D721Med (cell line): Measurements from ENCODE around the gene KY.

Source experiments
- DNase-seq: peaks from one replicate; pipeline ENCODE4 v3.0.0; 2011; ENCODE audit warnings: low spot score; ENCODE audit not compliant: insufficient read length
- FAIRE-seq: peaks from 2 replicates; lab custom pipeline; 2011; peaks lifted over from hg19 to GRCh38; lab: Jason Lieb, UNC
- TF ChIP-seq, protein P1 (sequence below): IDR thresholded peaks from 2 replicates; pipeline ENCODE4 v1.5.1; 2012; ENCODE audit warnings: mild to moderate bottlenecking, control low read depth; ENCODE audit not compliant: insufficient read depth; ENCODE audit errors: missing control alignments

The KY gene

DNA sequence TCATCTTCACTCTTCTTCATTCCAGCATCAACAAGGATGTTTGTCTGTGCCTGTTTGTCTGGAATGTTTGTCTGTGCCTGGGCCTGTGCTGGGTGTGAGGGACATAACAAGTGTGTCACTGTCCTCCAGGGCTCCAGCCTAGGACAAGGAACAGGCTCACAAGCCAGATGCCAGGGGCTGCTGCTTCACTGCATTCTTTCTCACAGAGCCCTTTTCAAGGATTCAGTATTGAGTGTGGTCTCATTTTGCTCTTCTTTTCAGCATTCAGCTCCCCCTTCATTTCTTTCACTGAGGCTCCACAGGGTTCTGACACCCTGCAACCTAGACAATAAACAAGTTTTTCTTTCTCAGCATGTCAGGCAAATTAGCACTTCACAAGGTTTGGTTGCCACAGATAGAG, 43.6 kb upstream of the KY start:
- TF ChIP-seq, protein P1, sequence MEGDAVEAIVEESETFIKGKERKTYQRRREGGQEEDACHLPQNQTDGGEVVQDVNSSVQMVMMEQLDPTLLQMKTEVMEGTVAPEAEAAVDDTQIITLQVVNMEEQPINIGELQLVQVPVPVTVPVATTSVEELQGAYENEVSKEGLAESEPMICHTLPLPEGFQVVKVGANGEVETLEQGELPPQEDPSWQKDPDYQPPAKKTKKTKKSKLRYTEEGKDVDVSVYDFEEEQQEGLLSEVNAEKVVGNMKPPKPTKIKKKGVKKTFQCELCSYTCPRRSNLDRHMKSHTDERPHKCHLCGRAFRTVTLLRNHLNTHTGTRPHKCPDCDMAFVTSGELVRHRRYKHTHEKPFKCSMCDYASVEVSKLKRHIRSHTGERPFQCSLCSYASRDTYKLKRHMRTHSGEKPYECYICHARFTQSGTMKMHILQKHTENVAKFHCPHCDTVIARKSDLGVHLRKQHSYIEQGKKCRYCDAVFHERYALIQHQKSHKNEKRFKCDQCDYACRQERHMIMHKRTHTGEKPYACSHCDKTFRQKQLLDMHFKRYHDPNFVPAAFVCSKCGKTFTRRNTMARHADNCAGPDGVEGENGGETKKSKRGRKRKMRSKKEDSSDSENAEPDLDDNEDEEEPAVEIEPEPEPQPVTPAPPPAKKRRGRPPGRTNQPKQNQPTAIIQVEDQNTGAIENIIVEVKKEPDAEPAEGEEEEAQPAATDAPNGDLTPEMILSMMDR: no peak
- no peak for DNase-seq
- no peak for FAIRE-seq

DNA sequence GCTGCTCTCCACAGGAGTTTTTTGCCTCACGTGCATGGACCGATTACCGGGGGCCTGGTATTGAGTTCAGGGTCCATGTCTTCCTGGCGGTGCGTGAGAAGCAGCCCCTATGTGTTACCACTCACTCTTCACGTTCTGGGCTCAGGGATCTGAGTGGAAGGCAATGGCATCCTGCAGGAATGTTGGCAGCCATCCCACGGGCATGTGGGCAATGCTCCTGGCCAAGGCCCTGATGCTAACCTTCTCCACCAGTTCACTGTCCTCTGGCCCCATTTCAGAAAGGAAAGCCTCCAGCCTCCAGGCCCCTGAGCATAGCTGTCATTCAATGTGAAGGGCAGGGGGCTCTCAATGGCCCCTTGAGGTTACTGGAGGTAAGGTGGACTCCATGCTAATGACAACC, 43.0 kb upstream of the KY start:
- no peak for FAIRE-seq
- TF ChIP-seq, protein P1: no peak
- no peak for DNase-seq

DNA sequence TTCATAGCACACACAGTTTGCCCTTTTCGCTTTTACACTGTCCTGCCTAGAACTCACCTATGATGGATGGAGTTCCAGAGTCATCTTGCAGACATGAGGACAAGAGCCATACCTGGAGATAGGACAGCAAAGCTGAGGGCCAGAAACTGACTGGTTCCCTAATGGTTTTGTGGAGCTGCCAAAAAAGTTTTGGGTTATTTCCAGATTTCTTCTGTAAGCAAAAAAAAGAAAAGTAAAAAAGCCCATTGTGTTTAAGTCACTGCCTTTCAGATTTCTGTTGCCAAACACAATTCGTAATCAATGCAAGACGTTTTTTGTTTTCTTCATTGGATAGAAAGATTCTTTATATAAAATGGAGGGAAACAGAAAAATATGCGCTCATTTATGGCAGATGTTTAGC, 42.4 kb upstream of the KY start:
- TF ChIP-seq, protein P1: no peak
- no peak for DNase-seq
- no peak for FAIRE-seq

DNA sequence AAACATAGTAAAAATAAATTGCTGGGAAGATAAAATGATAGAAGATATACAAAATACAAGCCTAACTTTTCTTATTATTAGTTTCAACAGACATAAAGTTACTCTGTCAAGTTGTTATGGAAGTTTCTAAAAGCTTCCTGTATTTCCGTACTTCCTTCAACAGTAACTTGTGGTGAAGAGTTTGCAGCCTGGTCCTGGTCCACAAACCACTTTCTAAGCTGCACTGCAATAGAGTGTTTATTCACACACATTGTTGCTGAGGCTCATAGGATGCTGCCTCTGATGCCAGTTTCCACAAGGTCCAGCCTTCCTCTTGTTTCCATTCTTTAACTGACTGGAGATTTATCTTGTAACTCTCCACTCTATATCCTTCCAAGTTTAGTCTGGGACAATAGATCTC, 39.4 kb upstream of the KY start:
- no peak for FAIRE-seq
- TF ChIP-seq, protein P1: no peak

DNA sequence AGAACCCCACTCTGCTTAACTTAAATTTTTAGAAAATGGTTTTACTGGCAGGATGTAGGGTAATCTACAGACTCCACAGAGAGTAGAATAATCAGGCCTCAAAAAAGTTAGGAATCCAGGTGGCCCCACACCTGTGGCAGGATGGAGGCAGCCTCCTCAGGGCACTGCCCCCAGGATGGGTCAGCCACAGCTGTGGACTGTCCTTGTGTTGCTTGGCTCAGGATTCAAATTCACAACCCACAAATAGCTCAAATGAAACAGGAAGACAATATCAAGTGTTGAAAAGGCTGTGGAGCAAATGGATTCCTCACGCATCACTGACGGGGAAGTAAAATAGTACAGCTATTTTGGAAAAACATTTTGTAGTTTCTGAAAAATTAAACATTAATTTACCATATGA, 36.8 kb upstream of the KY start:
- TF ChIP-seq, protein P1: no peak
- DNase-seq: no peak
- no peak for FAIRE-seq

More for the DNA sequence above, 39.4 kb upstream of the KY start:
- no peak for DNase-seq

DNA sequence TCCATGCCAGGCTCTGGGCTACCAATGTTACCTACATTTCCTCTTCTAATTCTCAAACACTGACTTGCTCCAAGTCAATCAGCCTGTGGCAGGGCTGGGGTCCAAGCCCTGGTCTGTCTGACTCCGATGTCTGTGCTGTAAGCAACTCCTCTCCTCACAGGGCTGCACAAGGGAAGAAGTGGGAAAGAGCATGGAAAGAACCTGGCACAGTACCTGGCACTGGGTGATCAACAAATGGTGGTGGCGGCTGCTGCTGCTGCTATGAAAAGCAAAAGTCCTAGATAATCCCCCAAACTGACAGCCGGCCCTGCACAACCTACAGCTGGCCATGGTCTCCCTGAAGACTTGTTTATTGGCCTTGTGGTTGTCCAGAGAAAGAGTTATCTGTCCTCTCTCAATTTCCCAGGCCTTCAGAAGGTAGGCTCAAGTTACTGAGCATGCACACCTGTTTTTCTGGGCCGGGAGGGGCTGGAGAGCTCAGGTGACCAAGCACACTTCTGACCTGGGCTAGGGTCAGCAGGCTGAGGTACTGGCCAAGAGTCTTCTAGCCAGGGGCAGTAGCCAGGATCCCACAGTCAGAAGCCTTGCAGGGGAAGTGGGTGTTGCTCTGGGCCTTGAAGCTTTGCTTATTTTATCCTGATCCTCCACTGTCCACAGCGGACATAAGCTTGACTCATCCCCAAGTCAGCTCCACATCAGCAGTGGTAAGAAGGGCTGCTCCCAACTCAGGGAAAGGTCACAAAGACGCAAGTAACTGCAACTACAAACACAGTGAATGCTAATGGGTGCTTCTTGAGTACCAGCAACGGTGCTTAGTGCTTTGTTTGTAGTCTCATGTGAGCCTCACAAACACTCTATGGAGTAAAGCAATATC, 35.3 kb upstream of the KY start:
- TF ChIP-seq, protein P1: no peak
- FAIRE-seq (no peak), DNase-seq (no peak)
